GM19240 (cell line): ENCODE measurements around the gene KDM5B.

Experiments used
- DNase-seq: peaks from one replicate; pipeline ENCODE4 v3.0.0; 2011; ENCODE audit warnings: low spot score; ENCODE audit not compliant: insufficient read length

KDM5B gene

DNA sequence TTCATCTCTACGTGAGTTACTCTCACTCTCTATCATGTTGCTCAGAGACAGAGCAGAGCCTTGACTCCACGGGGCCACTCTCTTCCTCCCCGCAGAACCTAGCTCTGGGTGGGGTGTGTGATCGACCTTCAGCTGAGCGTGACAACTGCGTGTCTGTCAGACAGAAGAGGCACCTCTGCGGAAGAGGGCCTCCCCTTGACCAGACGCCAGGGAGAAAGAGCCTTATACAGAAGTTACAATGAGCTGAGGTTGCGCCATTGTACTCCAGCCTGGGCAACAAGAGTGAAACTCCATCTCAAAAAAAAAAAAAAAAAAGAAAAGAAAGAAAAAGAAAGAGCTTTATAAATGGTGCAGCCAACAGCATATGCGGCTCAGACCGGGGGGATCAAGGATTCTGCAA lies 120.9 kb downstream of the KDM5B start:
- DNase-seq = no peak

DNA sequence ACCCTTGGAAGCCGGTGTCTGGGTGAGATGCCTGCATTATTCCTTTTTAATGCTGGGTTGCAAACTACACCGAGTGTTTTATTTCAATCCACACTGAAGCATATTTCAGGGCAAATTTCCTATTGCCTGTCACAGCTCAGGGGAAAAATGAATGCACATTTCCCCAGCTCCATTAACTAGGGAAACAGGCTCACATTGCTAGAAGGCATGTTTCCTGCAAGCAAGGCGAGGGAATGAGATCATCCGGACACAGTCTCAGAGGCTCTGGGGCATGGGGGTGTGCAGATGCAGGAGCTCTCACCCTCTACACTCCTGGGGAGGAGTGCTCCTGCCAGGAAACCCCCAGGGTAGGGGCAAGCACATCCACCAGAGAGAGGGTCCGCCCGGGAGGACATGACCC lies 122.6 kb downstream of the KDM5B start:
- DNase-seq = no peak

DNA sequence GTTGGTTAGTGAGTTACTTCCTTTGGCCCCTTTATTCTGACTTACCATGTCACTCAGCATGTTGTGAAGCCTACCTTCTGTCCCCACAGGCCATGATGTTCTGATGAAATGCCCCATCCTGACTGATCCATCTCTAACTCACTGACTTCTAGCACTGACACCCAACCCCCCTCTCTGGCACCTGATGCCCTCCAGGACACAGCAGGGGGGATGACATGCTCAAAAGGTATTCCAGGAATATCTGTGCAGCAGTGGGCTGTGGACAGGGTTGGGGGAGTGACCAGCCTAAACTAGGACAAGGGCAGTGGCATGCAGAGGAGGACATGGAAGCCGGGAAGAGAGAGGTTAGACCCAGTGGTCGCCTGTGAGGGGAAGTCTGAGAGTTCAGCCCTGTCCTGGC lies 123.5 kb downstream of the KDM5B start:
- DNase-seq = no peak

DNA sequence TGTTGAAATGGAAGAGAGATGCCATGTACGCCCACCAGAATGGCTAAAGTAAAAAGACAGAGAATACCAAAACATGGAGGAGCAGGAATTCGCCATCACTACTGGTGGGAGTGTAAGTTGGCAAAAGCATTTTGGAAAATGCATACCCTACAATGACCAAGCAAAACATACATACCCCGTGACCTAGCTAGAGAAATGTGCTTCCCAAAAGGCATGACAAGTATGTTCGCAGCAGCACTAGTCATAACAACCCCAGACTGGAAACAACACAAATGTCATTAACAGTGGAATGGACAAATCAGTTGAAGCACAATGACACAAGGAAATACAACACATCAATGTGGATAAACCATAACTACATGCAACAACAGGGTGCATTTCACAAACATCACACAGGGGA lies 125.2 kb downstream of the KDM5B start:
- no peak for DNase-seq

DNA sequence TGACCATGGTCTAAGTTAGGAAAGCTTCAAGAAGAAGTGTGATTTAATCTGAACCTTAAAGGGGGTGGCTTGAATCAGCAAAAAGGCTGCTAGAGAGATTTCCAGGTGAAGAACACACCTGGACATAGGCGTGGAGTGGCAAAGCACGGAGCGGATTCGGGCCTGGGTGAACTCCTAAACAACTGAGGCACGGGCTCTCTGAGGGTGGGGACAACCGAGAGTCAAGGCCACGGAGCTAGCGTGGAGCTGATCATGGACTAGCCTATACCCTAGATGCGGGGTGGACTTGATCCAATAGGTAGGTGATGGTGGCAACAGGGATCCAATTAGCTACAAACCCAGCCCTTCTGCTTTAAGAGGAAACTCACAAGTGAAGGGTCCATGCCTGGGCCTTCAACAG lies 125.7 kb downstream of the KDM5B start:
- DNase-seq = no peak

DNA sequence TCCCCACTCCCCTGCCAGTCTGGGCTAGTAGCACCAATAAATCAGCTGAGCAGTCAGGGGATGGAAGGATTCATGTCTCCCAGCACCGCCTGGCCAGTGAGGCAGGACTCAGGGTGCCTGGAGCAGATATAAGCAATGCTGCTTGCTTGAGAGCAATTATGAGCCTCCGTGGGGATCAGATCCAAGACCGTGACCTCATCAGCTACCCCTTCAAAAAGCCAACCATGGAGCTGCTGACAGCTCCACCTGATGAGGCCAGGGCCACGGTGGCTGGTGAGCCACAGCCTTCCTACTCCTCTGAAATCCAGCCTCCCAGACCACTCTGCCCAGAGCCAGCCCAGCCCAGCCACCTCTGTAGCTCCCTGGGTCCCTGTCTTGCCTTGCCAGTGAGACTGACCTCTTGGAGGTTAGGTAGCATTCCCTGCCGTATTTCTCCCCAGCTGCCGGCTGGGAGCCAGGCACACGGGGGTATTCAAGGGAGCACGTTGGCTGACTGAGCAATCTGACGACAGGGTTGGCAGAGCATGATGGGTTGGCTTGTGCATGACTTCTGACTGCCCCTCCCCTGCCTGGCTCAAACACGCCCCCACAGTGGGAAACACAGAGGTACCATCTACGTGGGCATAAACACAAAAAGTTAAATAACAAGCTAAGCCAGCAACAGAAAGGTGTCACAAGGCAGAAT lies 126.3 kb downstream of the KDM5B start:
- DNase-seq = no peak

DNA sequence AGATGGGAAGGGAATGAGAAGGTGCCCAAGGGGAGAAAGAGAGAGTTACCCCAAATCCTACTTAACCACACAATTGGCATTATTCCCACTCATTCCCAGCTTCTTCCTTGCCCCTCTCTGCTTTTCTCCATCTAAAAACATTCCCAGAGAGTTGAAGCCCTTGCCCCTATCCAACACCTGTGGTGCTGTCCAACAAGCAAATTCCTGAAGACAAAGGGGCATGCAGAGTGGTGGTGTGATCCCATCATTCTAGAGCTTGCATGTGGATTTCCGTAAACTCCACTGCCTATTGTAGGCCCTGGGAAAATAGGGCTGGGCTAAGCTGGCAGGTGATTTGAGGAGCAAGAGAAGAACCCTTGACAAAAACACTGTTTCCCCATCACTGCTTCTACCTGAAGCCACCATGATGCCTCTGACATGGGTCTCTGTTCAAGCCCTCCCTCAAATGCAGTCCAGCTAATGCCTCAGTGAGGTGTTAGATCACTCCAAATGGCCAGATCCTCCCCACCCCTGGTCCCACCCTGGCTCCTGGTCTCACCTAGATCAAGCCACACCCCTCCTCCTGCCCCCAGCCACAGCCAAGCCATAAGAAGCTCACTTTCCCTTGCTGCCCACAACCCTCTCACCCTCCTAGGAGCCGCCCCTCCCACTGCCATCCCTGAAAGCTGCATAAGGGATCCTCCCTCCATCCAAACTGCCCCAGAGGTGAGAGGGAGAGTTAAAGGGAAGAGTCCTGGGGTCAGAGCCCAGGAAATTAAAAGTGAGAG lies 127.5 kb downstream of the KDM5B start:
- no peak for DNase-seq

DNA sequence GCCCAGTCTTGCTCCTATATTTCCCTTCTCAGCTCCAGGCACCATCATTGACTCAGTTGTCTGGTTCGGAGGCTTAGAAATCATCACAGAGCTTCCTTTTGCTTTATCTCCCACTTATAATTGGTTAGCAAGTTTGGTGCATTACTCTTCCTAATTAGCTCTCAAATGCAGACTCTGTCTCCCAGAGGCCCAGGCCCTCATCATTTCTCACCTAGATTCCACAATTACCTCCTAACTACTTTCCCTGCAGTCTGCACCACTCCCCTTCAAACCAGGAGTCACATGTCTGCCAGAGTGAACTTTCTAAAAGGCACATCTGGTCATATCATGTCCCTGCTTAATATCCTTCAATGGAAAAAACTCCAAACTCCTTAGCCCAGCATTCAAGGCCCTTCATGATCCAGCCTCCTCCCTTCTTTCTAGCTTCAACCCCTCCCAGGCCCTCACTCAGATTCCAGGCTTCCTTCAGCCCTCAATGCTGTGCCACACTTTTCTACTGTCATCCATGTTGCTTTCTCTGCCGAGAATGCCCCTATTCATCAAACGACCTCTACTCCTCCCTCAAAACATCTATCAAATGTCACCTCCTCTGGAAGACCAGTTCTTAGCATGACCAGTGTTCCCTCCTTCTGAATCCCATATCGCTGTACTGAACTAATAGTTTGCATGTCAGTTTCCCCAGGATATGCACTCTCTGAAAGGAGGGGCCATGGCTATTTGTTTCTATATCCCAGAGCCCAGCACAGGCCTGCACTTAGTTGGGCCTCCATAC lies 128.6 kb downstream of the KDM5B start:
- DNase-seq = no peak

DNA sequence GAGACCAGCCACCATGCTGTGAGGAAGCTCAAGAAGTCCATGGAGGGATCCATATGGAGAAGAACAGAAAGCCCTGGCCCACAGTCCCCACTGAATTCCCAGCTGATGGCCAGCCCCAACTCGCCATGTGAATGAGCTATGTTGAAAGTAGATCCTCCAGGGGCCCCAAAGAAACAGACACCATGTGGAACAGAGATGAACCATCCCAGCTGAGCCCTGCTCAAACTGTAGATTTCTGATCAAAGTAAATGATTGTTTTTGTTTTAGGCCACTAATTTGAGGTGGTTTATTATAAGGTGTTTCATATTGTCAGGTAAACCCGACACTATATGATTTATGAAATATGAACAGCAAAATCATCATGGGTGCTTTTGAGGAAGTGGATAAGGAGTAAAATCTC lies 130.8 kb downstream of the KDM5B start:
- no peak for DNase-seq
